Psoas muscle (tissue), 8 donors: ENCODE data around the gene TIMP1. TPM values are rescaled to one million over a fixed set of nuclear protein-coding genes. Genes with fewer than 3 reads are reported as not detected.

Experiments
- ATAC-seq, 4 donors: fragments of 200-7000 bp; cut with Tn5 transposase; one replicate each; pipeline ENCODE4 v1.9.1; 2020; ENCODE audit warnings: moderate library complexity in 3 of 4, mild to moderate bottlenecking in 2 of 4
- DNase-seq, 2 donors: peaks; one replicate each; pipeline ENCODE4 v3.0.0-alpha.2; 2020
- H3K27ac ChIP-seq: fragments of 200-600 bp; one replicate; pipeline ENCODE4 v1.8.0; 2022
- H3K27me3 ChIP-seq, 3 donors: fragments of 200-600 bp in 1 of 3; one replicate each; pipeline versions ENCODE4 v1.6.1 to v1.8.0; 2013 to 2022; ENCODE audit warnings: low read length in 2 of 3, mild to moderate bottlenecking in 2 of 3, moderate library complexity in 1 of 3; ENCODE audit not compliant: insufficient read depth in 3 of 3
- H3K36me3 ChIP-seq, 2 donors: fragments of 200-600 bp in 1 of 2; one replicate each; pipeline versions ENCODE4 v1.6.1 to v1.8.0; 2013 to 2022; ENCODE audit warnings: low read depth in 1 of 2, mild to moderate bottlenecking in 1 of 2, moderate library complexity in 1 of 2; ENCODE audit not compliant: insufficient read depth in 1 of 2
- H3K4me1 ChIP-seq: fragments of 200-600 bp; one replicate; pipeline ENCODE4 v1.8.0; 2022
- H3K4me3 ChIP-seq: fragments of 200-600 bp; one replicate; pipeline ENCODE4 v1.8.0; 2022; ENCODE audit warnings: mild to moderate bottlenecking
- H3K9me3 ChIP-seq: fragments of 200-600 bp; one replicate; pipeline ENCODE4 v1.8.0; 2022
- WGBS, 3 donors: extraction: QIAGEN DNeasy Blood & Tissue Kit; methylation state at CpG; one replicate each; pipeline versions ENCODE4 v1.1.6 to v1.1.7; 2013; 5-methylcytosine and 5-hydroxymethylcytosine counted together
- intact Hi-C, 2 donors: fragments of 100-400 bp; cut with DNase I; formaldehyde crosslinking; loops; one replicate each; pipeline versions ENCODE4 v1.11.0 to v1.14.2; 2022
- polyA plus RNA-seq, 3 donors: library from polyadenylated mRNA; stranded (reverse); fragments of 200-250 nt; gene quantifications; one replicate each; pipeline ENCODE4 v1.2.3, GENCODE V29; 2013
- total RNA-seq, 4 donors: library from RNA; stranded (reverse); fragmentation: NEBNext Ultra II Directional in 2 of 4; extraction: Animal tissue kit (Norgen Biotek cat#: 25700) in 2 of 4; gene quantifications; one replicate each; pipeline versions ENCODE4 v1.2.1 to v1.2.4, GENCODE V29; 2021 to 2023
- TF ChIP-seq, protein P1 (sequence below): fragments of 200-600 bp; IDR thresholded peaks from one replicate; pipeline ENCODE4 v1.8.0; 2022; ENCODE audit warnings: antibody characterized with exemption
- donor health status: healthy with polysubstance abuse.
- donor health status: DM: no; HTN: no; CAD: no; lungs with moderate emphysema.
- donor health status: Bipolar disorder and iron deficiency.
- donor health status: healthy.
- donor health status: DM: yes; HTN: yes; CAD: no.
- donor health status: DM: no; HTN: no; CAD: no.
- donor health status: DM: no; HTN: no; CAD: no.
- donor health status: DM: yes; HTN: yes; CAD: no.

TIMP1 gene
- total and polyA plus RNA-seq, 7 donors: 15.7 to 190 (median 36.2) TPM

DNA sequence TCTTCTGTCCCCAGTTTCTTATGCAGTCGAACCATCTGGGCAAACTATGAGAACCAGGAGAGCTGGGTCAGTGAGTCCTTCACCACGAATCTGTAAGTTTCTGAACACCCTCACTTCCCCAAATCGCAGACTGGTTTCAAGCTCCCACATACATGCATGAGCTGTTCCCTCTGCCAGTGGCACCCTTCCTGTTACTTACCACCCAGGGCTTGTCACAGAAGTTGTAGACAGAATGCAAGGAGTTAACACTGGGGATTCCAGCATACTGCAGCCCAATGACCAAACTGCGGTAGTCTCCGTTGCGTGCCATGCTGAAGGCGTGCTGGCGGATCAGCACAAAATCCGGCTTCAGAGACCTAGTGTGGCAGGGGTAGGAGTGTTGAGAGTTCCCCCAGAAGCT, 22.8 kb downstream of the TIMP1 start:
- H3K36me3 ChIP-seq: no peaks in the 10 kb centered on the region
- ATAC-seq (no peak), DNase-seq (no peak)
- no peak overlapping the region for H3K4me3 ChIP-seq
- H3K27me3 ChIP-seq: no peaks in the 10 kb centered on the region
- intact Hi-C loops: no loop called here
- TF ChIP-seq, protein P1, sequence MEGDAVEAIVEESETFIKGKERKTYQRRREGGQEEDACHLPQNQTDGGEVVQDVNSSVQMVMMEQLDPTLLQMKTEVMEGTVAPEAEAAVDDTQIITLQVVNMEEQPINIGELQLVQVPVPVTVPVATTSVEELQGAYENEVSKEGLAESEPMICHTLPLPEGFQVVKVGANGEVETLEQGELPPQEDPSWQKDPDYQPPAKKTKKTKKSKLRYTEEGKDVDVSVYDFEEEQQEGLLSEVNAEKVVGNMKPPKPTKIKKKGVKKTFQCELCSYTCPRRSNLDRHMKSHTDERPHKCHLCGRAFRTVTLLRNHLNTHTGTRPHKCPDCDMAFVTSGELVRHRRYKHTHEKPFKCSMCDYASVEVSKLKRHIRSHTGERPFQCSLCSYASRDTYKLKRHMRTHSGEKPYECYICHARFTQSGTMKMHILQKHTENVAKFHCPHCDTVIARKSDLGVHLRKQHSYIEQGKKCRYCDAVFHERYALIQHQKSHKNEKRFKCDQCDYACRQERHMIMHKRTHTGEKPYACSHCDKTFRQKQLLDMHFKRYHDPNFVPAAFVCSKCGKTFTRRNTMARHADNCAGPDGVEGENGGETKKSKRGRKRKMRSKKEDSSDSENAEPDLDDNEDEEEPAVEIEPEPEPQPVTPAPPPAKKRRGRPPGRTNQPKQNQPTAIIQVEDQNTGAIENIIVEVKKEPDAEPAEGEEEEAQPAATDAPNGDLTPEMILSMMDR: no peak
- no peak overlapping the region for H3K27ac ChIP-seq
- no peaks in the 10 kb centered on the region for H3K4me1 ChIP-seq
- WGBS, 3 donors: 47 to 58% (median 53%) methylated on average over 9 of the region's 9 CpGs
- H3K9me3 ChIP-seq: peaks cover 6% of the 10 kb centered on the region

DNA sequence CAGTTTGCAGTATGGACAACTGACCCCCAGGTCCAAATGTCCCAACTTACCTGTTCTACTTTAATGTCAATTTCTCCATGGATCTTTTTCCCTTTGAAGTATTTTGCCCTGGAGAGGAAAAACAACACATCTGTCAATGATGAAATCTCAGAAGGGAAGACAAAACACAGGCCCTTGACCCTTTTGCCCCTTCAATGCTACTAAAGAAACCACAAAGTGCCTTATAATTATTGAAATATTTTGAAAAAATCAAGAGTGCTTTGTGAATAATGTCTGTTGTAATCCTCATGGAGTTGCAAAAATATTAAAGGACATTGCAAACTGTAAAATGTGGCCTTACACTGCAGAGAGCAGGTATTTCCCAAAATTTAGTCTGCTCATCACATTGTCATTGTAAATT, 24.9 kb downstream of the TIMP1 start:
- Histone ChIP-seq H3K9me3 (no peaks in the 10 kb centered on the region), H3K4me3 (no peak overlapping the region), H3K4me1 (no peaks in the 10 kb centered on the region), H3K27ac (no peak overlapping the region), H3K27me3 (no peaks in the 10 kb centered on the region), H3K36me3 (no peaks in the 10 kb centered on the region)
- DNase-seq (no peak), ATAC-seq (no peak)
- intact Hi-C loops: no loop called here
- TF ChIP-seq, protein P1: no peak

DNA sequence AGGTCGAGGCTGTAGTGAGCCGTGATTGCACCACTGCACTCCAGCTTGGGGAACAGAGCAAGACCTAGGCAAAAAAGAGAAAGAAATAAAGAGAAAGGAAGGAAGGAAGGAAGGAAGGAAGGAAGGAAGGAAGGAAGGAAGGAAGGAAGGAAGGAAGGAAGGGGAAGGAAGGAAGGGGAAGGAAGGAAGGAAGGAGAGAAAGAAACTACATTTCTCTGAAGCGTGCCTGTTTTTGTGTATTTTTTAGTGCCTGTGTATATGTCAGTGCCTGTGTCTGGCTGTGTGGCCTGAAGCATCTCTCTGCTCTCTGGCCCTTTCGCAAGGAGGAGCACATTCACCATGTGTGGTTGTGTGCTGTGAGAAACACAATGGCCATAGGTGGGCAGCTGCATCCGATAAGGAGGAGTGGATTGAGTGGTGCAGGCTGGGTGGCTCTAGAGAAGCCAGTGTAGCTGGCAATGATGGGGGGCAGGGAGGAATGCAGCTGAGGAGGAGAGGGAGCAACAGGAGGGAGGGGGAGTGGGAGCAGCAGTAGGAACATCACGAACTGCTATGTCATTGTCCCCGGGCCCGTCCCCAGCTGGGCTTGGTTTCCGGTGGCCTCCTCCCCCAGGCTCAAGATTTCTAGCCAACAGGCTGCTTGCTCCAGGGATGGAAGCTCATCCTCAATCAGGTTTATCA, 26.0 kb downstream of the TIMP1 start:
- intact Hi-C loops: no loop called here
- Histone ChIP-seq H3K9me3 (no peaks in the 10 kb centered on the region), H3K4me3 (no peak overlapping the region), H3K36me3 (no peaks in the 10 kb centered on the region), H3K27ac (no peak overlapping the region), H3K4me1 (no peaks in the 10 kb centered on the region), H3K27me3 (no peaks in the 10 kb centered on the region)
- WGBS, 3 donors: 37 to 46% (median 44%) methylated on average over 9 of the region's 9 CpGs
- ATAC-seq (no peak), DNase-seq (no peak)
- TF ChIP-seq, protein P1: no peak

DNA sequence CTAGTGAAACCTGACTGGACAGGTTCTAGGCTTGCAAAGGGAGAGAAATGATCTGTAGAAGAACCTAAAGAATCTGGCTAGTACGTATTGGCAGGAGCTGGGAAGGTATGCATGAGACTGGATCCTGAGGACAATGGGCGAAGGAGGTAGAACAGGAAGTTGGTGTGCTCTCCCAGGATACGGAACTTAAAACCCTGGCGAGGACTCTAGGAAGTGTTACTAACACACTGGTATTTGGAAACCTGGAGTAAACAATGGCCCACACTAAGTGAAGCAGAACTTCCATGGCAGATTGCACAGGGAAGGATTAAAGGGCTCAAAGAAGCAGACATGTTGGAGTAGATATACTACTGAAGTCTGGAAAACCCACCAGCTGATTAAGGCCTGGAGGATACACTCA, 28.3 kb downstream of the TIMP1 start:
- Histone ChIP-seq H3K27me3 (peaks cover 0 to 2% (median 0%) of the 10 kb centered on the region in 3 donors), H3K4me3 (no peak overlapping the region), H3K27ac (no peak overlapping the region), H3K9me3 (no peaks in the 10 kb centered on the region), H3K4me1 (no peaks in the 10 kb centered on the region), H3K36me3 (no peaks in the 10 kb centered on the region)
- 70 to 92% (median 71%) methylated on average over 4 of the region's 4 CpGs for WGBS, 3 donors
- DNase-seq (no peak), ATAC-seq (no peak)
- intact Hi-C loops: no loop called here
- TF ChIP-seq, protein P1: no peak

DNA sequence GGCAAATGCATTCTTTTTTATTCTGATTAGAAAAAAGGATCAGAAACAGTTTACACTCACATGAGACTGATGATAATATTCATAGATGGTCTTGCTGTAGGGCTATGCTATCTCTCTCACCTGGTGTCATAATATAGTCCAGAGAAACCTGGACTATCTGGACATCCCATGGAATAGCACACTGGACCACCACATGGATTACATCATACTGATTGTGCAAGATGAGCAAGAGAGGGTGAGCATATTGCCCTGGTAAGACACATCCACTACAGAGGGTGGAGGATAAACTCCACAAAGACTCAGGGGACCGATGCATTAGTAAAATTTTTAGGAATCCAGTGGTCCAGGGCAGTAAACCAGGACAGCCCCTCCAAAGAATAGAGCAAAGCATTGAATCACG, 29.3 kb downstream of the TIMP1 start:
- no peaks in the 10 kb centered on the region for H3K9me3 ChIP-seq
- no peaks in the 10 kb centered on the region for H3K36me3 ChIP-seq
- WGBS, 3 donors: 56 to 92% (median 87%) methylated on average over 2 of the region's 2 CpGs
- no peak for ATAC-seq
- H3K27ac ChIP-seq: no peak overlapping the region
- no peak overlapping the region for H3K4me3 ChIP-seq
- TF ChIP-seq, protein P1: no peak
- DNase-seq: no peak
- H3K4me1 ChIP-seq: no peaks in the 10 kb centered on the region
- H3K27me3 ChIP-seq: peaks cover 0 to 12% (median 0%) of the 10 kb centered on the region in 3 donors
- intact Hi-C loops: no loop called here
